Body of pancreas (tissue), 4 donors: Measurements from ENCODE around the gene CENPM.

Experiments
- CTCF ChIP-seq, 7 experiments: fragments of 450-650 bp in 4 of 7; fragments of 200-600 bp in 3 of 7; sonication (generic) in 3 of 7; IDR thresholded peaks; one replicate each; pipeline ENCODE4 v1.5.1; 2016 to 2019; ENCODE audit warnings: antibody characterized with exemption in 7 of 7
- POLR2A ChIP-seq, 3 donors: fragments of 450-650 bp; IDR thresholded peaks; one replicate each; pipeline ENCODE4 v1.6.1; 2016; ENCODE audit warnings: antibody characterized with exemption in 3 of 3, mild to moderate bottlenecking in 2 of 3

- TF ChIP-seq CTCF (IDR thresholded peaks at IDR 0.05) (no peak), POLR2A (IDR thresholded peaks at IDR 0.05) (no peak)
Measured at GRCh38 chr22:41913842-41914534, 33.0 kb downstream of the CENPM start.
